ENCODE data around the gene CLPSL2. TPM values are rescaled to one million over a fixed set of nuclear protein-coding genes. Genes with fewer than 3 reads are reported as not detected.

The CLPSL2 gene
- total RNA-seq, 2 donors from 2014 or later = not detected

GRCh38 chr6:35795453-35796071 lies 19.2 kb downstream of the CLPSL2 start:
- Histone ChIP-seq H3K4me3 (no peak overlapping the region), H3K4me1 (replicated peaks) (no peaks in the 10 kb centered on the region), H3K9me3 (no peaks in the 10 kb centered on the region), H3K36me3 (no peaks in the 10 kb centered on the region), H3K27ac (no peak overlapping the region), H3K27me3 (replicated peaks; ENCODE audit: insufficient read depth) (no peaks in the 10 kb centered on the region)
- 88% methylated on average over 11 of the region's 11 CpGs for WGBS
- intact Hi-C loops (cut with DNase I) = no loop called here
- no peak for DNase-seq (ENCODE audit: low spot score)
- TF ChIP-seq POLR2AphosphoS5 (IDR thresholded peaks at IDR 0.05) (no peak), POLR2A (IDR thresholded peaks at IDR 0.05) (no peak), CTCF (IDR thresholded peaks at IDR 0.05) (no peak)

GRCh38 chr6:35796236-35796635 lies 19.8 kb downstream of the CLPSL2 start:
- WGBS = 76% methylated on average over 4 of the region's 4 CpGs
- H3K4me3 ChIP-seq = no peak overlapping the region
- H3K27me3 ChIP-seq (replicated peaks; ENCODE audit: insufficient read depth) = no peaks in the 10 kb centered on the region
- H3K36me3 ChIP-seq = no peaks in the 10 kb centered on the region
- intact Hi-C loops (cut with DNase I) = no loop called here
- no peaks in the 10 kb centered on the region for H3K4me1 ChIP-seq (replicated peaks)
- H3K9me3 ChIP-seq = no peaks in the 10 kb centered on the region
- TF ChIP-seq CTCF (IDR thresholded peaks at IDR 0.05) (no peak), POLR2AphosphoS5 (IDR thresholded peaks at IDR 0.05) (no peak), POLR2A (IDR thresholded peaks at IDR 0.05) (no peak)
- H3K27ac ChIP-seq = no peak overlapping the region
- no peak for DNase-seq (ENCODE audit: low spot score)

GRCh38 chr6:35797837-35798526 lies 21.6 kb downstream of the CLPSL2 start:
- no peak overlapping the region for H3K4me3 ChIP-seq
- no peak overlapping the region for H3K27ac ChIP-seq
- H3K36me3 ChIP-seq = no peaks in the 10 kb centered on the region
- H3K9me3 ChIP-seq = no peaks in the 10 kb centered on the region
- 86% methylated on average over 8 of the region's 8 CpGs for whole genome bisulfite sequencing
- no peaks in the 10 kb centered on the region for H3K27me3 ChIP-seq (replicated peaks; ENCODE audit: insufficient read depth)
- intact Hi-C loops (cut with DNase I) = loop anchor here (1.0 kb wide), 1 partner anchor 11 kb away; no protein-coding TSS in a partner anchor
- H3K4me1 ChIP-seq (replicated peaks) = no peaks in the 10 kb centered on the region
- no peak for DNase-seq (ENCODE audit: low spot score)
- TF ChIP-seq POLR2AphosphoS5 (IDR thresholded peaks at IDR 0.05) (no peak), CTCF (IDR thresholded peaks at IDR 0.05) (no peak), POLR2A (IDR thresholded peaks at IDR 0.05) (no peak)

- TF ChIP-seq CTCF (IDR thresholded peaks at IDR 0.05) (no peak), POLR2AphosphoS5 (IDR thresholded peaks at IDR 0.05) (no peak), POLR2A (IDR thresholded peaks at IDR 0.05) (no peak)
- Histone ChIP-seq H3K4me1 (replicated peaks) (no peaks in the 10 kb centered on the region), H3K27ac (no peak overlapping the region), H3K36me3 (no peaks in the 10 kb centered on the region), H3K27me3 (replicated peaks; ENCODE audit: insufficient read depth) (no peaks in the 10 kb centered on the region), H3K4me3 (no peak overlapping the region), H3K9me3 (no peaks in the 10 kb centered on the region)
- intact Hi-C loops (cut with DNase I) = loop anchor here (1.0 kb wide), 1 partner anchor 11 kb away; no protein-coding TSS in a partner anchor
- WGBS = 60% methylated on average over 5 of the region's 5 CpGs
- no peak for DNase-seq (ENCODE audit: low spot score)
Measured at GRCh38 chr6:35798706-35799105, 22.3 kb downstream of the CLPSL2 start.

GRCh38 chr6:35801148-35801547 lies 24.8 kb downstream of the CLPSL2 start:
- intact Hi-C loops (cut with DNase I) = no loop called here
- no peak for DNase-seq (ENCODE audit: low spot score)
- H3K36me3 ChIP-seq = no peaks in the 10 kb centered on the region
- H3K27ac ChIP-seq = no peak overlapping the region
- TF ChIP-seq POLR2A (IDR thresholded peaks at IDR 0.05) = no peak
- no peak for TF ChIP-seq POLR2AphosphoS5 (IDR thresholded peaks at IDR 0.05)
- no peak for TF ChIP-seq CTCF (IDR thresholded peaks at IDR 0.05)
- no peaks in the 10 kb centered on the region for H3K27me3 ChIP-seq (replicated peaks; ENCODE audit: insufficient read depth)
- no peak overlapping the region for H3K4me3 ChIP-seq
- no peaks in the 10 kb centered on the region for H3K9me3 ChIP-seq
- WGBS = 65% methylated on average over 3 of the region's 3 CpGs
- no peaks in the 10 kb centered on the region for H3K4me1 ChIP-seq (replicated peaks)

Measured in prostate gland (tissue), 2 donors.